ENCODE results near the gene ANKLE1. TPM values are rescaled to one million over a fixed set of nuclear protein-coding genes. Genes with fewer than 3 reads are reported as not detected.

ANKLE1 gene
- total RNA-seq, 2 donors from 2014 or later = 0.27 to 0.44 TPM

GRCh38 chr19:17305517-17306284 lies 24.0 kb downstream of the ANKLE1 start, which contains the start of gene MRPL34:
MRPL34 (plus strand) TSS chr19:17305872; CDS start chr19:17305893, 21 bp downstream.
- Histone ChIP-seq H3K36me3 (no peaks in the 10 kb centered on the region), H3K27me3 (no peaks in the 10 kb centered on the region), H3K9ac (ENCODE audit: low read depth in 2 of 2, low read length in 2 of 2) (peak within 1 kb of the TSS; percentile 72 to 94), H3K4me1 (peaks cover 22% of the 10 kb centered on the region), H3K27ac (peak within 1 kb of the TSS; percentile 93), H3K4me3 (peak within 1 kb of the TSS; percentile 72), H3K9me3 (no peaks in the 10 kb centered on the region)
- intact Hi-C loops (cut with DNase I) = loop anchor here (2.0 kb wide), 1 partner anchor 29 kb away; the partner anchor contains the start of gene ANO8
- peak; percentile 97 for DNase-seq
- peak; percentile 63 for TF ChIP-seq CTCF (IDR thresholded peaks at IDR 0.05)

GRCh38 chr19:17306285-17306714 lies 24.6 kb downstream of the ANKLE1 start:
- intact Hi-C loops (cut with DNase I) = no loop called here
- H3K27ac ChIP-seq = peak overlapping the region; percentile 93
- DNase-seq = no peak
- H3K9me3 ChIP-seq = no peaks in the 10 kb centered on the region
- H3K4me1 ChIP-seq = peaks cover 24% of the 10 kb centered on the region
- H3K9ac ChIP-seq (ENCODE audit: low read depth in 2 of 2, low read length in 2 of 2) = peak overlapping the region; percentile 72 to 94
- no peak for TF ChIP-seq CTCF (IDR thresholded peaks at IDR 0.05)
- H3K36me3 ChIP-seq = no peaks in the 10 kb centered on the region
- H3K4me3 ChIP-seq = peak overlapping the region; percentile 72
- H3K27me3 ChIP-seq = no peaks in the 10 kb centered on the region

- intact Hi-C loops (cut with DNase I) = no loop called here
- Histone ChIP-seq H3K4me1 (peaks cover 18% of the 10 kb centered on the region), H3K9me3 (no peaks in the 10 kb centered on the region), H3K4me3 (no peak overlapping the region), H3K27ac (no peak overlapping the region), H3K36me3 (no peaks in the 10 kb centered on the region), H3K27me3 (no peaks in the 10 kb centered on the region), H3K9ac (ENCODE audit: low read depth in 2 of 2, low read length in 2 of 2) (no peak overlapping the region)
- TF ChIP-seq CTCF (IDR thresholded peaks at IDR 0.05) = no peak
- no peak for DNase-seq
Observed at GRCh38 chr19:17307876-17308377, 26.2 kb downstream of the ANKLE1 start.

- Histone ChIP-seq H3K4me3 (peak within 1 kb of the TSS; percentile 74), H3K27me3 (no peaks in the 10 kb centered on the region), H3K9ac (ENCODE audit: low read depth in 2 of 2, low read length in 2 of 2) (peak within 1 kb of the TSS; percentile 73 to 94), H3K4me1 (peaks cover 14% of the 10 kb centered on the region), H3K9me3 (no peaks in the 10 kb centered on the region), H3K27ac (peak within 1 kb of the TSS; percentile 60), H3K36me3 (no peaks in the 10 kb centered on the region)
- DNase-seq = peak; percentile 99
- no peak for TF ChIP-seq CTCF (IDR thresholded peaks at IDR 0.05)
- intact Hi-C loops (cut with DNase I) = no loop called here
Observed at GRCh38 chr19:17309198-17309964, 27.7 kb downstream of the ANKLE1 start, which contains the start of gene DDA1. DDA1 (plus strand) TSS chr19:17309563; CDS start chr19:17309655, 92 bp downstream.

- peak overlapping the region; percentile 74 for H3K4me3 ChIP-seq
- intact Hi-C loops (cut with DNase I) = no loop called here
- H3K9ac ChIP-seq (ENCODE audit: low read depth in 2 of 2, low read length in 2 of 2) = peak overlapping the region; percentile 73 to 94
- H3K36me3 ChIP-seq = peaks cover 4% of the 10 kb centered on the region
- H3K9me3 ChIP-seq = no peaks in the 10 kb centered on the region
- no peaks in the 10 kb centered on the region for H3K27me3 ChIP-seq
- no peak for TF ChIP-seq CTCF (IDR thresholded peaks at IDR 0.05)
- peak overlapping the region; percentile 60 for H3K27ac ChIP-seq
- DNase-seq = no peak
- peaks cover 12% of the 10 kb centered on the region for H3K4me1 ChIP-seq
Observed at GRCh38 chr19:17309965-17310461, 28.3 kb downstream of the ANKLE1 start.
